ENCODE results near the gene HSPB3.

HSPB3 gene

DNA sequence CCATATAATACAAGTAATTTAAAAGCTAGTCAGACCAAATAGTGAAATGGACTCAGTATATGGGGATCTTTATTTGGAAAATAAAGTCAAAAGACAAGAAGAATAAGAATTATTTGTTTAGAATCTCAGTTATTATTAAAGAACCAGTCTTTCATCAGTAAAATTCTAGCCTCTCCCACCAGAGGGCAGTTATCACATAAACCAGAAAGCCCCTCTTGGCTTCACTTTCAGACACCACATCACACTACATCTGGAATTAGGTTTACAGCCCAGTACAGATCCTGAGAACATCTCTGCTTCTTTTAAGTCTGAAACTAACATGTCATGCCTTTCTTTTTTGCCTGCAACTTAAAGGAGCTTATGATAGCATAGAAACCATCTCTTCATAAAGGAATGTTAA, 12.2 kb upstream of the HSPB3 start:
- H3K4me3 ChIP-seq (ENCODE audit: low read depth, low read length): no peak overlapping the region
- H3K9me3 ChIP-seq (ENCODE audit: control insufficient read depth, low read length): no peaks in the 10 kb centered on the region
- no peaks in the 10 kb centered on the region for H3K4me1 ChIP-seq
- H3K27ac ChIP-seq: no peak overlapping the region
- H3K9ac ChIP-seq: no peak overlapping the region
- H3K4me2 ChIP-seq (ENCODE audit: low read length): no peak overlapping the region
- H2AFZ ChIP-seq: no peak overlapping the region
- no peaks in the 10 kb centered on the region for H3K36me3 ChIP-seq (ENCODE audit: control insufficient read depth, insufficient read depth, low read length)
- TF ChIP-seq, protein P1, sequence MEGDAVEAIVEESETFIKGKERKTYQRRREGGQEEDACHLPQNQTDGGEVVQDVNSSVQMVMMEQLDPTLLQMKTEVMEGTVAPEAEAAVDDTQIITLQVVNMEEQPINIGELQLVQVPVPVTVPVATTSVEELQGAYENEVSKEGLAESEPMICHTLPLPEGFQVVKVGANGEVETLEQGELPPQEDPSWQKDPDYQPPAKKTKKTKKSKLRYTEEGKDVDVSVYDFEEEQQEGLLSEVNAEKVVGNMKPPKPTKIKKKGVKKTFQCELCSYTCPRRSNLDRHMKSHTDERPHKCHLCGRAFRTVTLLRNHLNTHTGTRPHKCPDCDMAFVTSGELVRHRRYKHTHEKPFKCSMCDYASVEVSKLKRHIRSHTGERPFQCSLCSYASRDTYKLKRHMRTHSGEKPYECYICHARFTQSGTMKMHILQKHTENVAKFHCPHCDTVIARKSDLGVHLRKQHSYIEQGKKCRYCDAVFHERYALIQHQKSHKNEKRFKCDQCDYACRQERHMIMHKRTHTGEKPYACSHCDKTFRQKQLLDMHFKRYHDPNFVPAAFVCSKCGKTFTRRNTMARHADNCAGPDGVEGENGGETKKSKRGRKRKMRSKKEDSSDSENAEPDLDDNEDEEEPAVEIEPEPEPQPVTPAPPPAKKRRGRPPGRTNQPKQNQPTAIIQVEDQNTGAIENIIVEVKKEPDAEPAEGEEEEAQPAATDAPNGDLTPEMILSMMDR (IDR thresholded peaks at IDR 0.05): peak; percentile 23
- no peaks in the 10 kb centered on the region for H3K27me3 ChIP-seq (ENCODE audit: control insufficient read depth, insufficient read depth, low read length)
- no peaks in the 10 kb centered on the region for H3K79me2 ChIP-seq

DNA sequence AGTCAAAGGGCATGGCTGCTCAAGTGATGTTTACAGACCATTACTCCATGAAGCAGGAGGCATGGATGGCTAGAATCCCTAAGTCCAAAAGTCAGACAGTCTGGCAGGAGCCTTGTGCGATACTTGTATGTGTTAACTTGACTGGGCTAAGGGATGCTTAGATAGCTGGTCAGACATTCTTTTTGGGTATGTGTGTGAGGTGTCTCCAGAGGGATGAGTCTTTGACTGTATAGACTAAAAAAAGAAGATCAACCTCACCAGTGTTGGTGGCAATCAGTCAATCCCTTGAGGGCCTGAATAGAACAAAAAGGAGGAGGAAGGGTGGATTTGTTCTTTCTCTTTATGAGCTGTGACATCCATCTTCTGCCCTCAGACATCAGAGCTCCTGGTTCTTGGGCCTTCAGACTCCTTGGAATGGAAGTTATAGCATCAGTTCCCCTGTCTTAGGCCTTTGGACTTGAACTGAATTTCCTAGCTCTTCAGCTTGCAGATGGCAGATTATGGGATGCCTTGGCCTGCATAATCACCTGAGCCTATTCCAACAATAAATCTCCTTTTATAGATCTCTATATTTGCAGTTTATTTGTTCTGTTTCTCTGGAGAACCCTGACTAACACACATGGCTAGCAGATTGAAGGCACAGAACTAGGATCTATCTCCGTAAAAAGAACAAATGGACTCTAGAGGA, 9.7 kb upstream of the HSPB3 start:
- H3K4me1 ChIP-seq: no peaks in the 10 kb centered on the region
- H3K4me3 ChIP-seq (ENCODE audit: low read depth, low read length): no peak overlapping the region
- H3K36me3 ChIP-seq (ENCODE audit: control insufficient read depth, insufficient read depth, low read length): no peaks in the 10 kb centered on the region
- no peak overlapping the region for H2AFZ ChIP-seq
- no peaks in the 10 kb centered on the region for H3K27me3 ChIP-seq (ENCODE audit: control insufficient read depth, insufficient read depth, low read length)
- H3K9ac ChIP-seq: no peak overlapping the region
- H3K4me2 ChIP-seq (ENCODE audit: low read length): no peak overlapping the region
- no peaks in the 10 kb centered on the region for H3K9me3 ChIP-seq (ENCODE audit: control insufficient read depth, low read length)
- no peak overlapping the region for H3K27ac ChIP-seq
- no peaks in the 10 kb centered on the region for H3K79me2 ChIP-seq
- TF ChIP-seq, protein P1 (IDR thresholded peaks at IDR 0.05): no peak

DNA sequence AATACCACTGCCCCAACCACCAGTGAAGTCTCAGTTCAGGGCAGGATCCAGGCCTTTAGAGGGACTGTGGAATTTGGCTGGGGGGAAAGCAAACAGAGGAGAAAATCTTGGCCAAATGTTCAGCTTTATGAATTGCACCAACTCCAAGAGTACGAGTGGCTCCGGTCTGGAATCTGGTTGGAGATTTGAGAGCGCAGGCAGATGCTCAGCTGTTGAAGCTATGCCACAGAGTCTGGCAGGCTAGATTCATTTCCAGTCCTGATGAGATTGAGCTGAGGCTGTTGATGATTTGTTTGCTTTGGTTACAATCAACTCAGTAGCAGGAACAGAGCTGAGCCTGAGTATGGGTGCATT, 9.1 kb upstream of the HSPB3 start:
- no peak overlapping the region for H2AFZ ChIP-seq
- H3K9ac ChIP-seq: no peak overlapping the region
- no peak overlapping the region for H3K27ac ChIP-seq
- no peaks in the 10 kb centered on the region for H3K4me1 ChIP-seq
- no peaks in the 10 kb centered on the region for H3K9me3 ChIP-seq (ENCODE audit: control insufficient read depth, low read length)
- no peaks in the 10 kb centered on the region for H3K36me3 ChIP-seq (ENCODE audit: control insufficient read depth, insufficient read depth, low read length)
- TF ChIP-seq, protein P1 (IDR thresholded peaks at IDR 0.05): no peak
- H3K4me2 ChIP-seq (ENCODE audit: low read length): no peak overlapping the region
- no peaks in the 10 kb centered on the region for H3K27me3 ChIP-seq (ENCODE audit: control insufficient read depth, insufficient read depth, low read length)
- no peaks in the 10 kb centered on the region for H3K79me2 ChIP-seq
- no peak overlapping the region for H3K4me3 ChIP-seq (ENCODE audit: low read depth, low read length)

DNA sequence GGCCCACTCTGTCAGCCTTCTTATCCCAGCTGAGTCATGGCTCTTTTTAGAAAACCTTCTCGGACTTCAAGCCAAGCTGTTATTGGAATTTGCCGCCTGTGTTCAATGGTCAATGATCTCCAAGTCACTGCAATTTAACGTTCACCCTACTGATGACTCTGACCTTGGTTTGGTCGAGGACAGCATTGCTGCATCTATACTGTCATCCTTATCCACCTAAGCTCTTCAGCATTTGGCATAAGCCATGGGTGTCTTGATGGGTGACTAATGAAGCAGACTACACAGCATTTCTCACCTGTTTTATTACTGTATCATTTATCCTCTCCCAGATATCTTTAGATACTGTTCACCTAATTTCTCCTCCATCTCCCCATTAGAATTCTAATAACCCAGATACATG, 5.6 kb upstream of the HSPB3 start:
- Histone ChIP-seq H2AFZ (no peak overlapping the region), H3K9me3 (ENCODE audit: control insufficient read depth, low read length) (no peaks in the 10 kb centered on the region), H3K9ac (no peak overlapping the region), H3K4me1 (no peaks in the 10 kb centered on the region), H3K27ac (no peak overlapping the region), H3K79me2 (no peaks in the 10 kb centered on the region), H3K4me3 (ENCODE audit: low read depth, low read length) (no peak overlapping the region), H3K27me3 (ENCODE audit: control insufficient read depth, insufficient read depth, low read length) (no peaks in the 10 kb centered on the region), H3K4me2 (ENCODE audit: low read length) (no peak overlapping the region), H3K36me3 (ENCODE audit: control insufficient read depth, insufficient read depth, low read length) (no peaks in the 10 kb centered on the region)
- TF ChIP-seq, protein P1 (IDR thresholded peaks at IDR 0.05): no peak

DNA sequence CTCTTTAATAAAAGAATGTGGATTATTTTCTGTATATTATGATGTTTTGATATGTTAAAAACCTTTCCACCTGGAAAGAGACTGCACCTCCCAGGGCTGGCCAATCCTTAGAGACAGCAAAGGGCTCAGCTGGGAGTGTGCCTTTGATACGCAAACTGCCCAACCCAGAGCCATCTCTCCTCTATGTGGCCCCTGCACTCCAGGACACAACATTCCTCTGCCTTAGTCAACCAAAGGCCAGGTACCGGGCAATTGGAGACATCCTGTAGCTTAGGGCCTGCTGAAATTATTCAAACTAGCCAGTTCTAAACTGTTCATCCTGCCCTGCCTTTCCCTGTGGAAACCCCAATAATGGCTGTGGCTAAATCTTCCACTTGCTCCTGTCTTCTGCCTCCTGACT, 5.0 kb upstream of the HSPB3 start:
- Histone ChIP-seq H3K4me1 (no peaks in the 10 kb centered on the region), H3K9ac (no peak overlapping the region), H3K36me3 (ENCODE audit: control insufficient read depth, insufficient read depth, low read length) (no peaks in the 10 kb centered on the region), H3K27me3 (ENCODE audit: control insufficient read depth, insufficient read depth, low read length) (no peaks in the 10 kb centered on the region), H2AFZ (no peak overlapping the region), H3K27ac (no peak overlapping the region), H3K9me3 (ENCODE audit: control insufficient read depth, low read length) (no peaks in the 10 kb centered on the region), H3K4me3 (ENCODE audit: low read depth, low read length) (no peak overlapping the region), H3K79me2 (no peaks in the 10 kb centered on the region), H3K4me2 (ENCODE audit: low read length) (no peak overlapping the region)
- TF ChIP-seq, protein P1 (IDR thresholded peaks at IDR 0.05): no peak

Data from parathyroid adenoma (tissue), 2 donors.